Activated CD8-positive, alpha-beta memory T cell treated with anti-CD3 and anti-CD28 coated beads, Interleukin-2, amount 50 U/mL, for 4 hours (primary cell): ENCODE results near the gene NTSR1.

Source experiments
- DNase-seq: peaks from one replicate; pipeline ENCODE4 v3.0.0-alpha.2; 2020

The NTSR1 gene

DNA sequence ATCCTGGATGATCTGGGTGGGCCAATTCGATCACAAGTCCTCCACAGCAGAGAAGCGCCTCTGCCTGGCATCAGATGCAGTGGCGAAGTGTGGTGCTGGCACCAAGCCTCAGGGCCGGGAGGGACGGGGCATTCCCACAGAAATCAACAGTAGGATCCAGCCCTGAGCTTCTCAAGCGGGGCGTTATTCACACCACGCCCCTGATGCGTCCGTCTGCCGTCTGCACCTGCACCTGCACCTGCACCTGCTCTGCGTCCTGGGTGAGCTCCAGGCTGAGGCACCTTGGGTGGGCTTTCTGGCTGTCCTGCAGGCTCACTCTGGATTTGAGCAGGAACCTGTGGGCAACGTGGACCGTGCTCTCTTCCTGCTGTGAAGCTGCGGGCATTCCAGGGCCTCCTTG is 13.8 kb upstream of the NTSR1 start:
- no peak for DNase-seq

DNA sequence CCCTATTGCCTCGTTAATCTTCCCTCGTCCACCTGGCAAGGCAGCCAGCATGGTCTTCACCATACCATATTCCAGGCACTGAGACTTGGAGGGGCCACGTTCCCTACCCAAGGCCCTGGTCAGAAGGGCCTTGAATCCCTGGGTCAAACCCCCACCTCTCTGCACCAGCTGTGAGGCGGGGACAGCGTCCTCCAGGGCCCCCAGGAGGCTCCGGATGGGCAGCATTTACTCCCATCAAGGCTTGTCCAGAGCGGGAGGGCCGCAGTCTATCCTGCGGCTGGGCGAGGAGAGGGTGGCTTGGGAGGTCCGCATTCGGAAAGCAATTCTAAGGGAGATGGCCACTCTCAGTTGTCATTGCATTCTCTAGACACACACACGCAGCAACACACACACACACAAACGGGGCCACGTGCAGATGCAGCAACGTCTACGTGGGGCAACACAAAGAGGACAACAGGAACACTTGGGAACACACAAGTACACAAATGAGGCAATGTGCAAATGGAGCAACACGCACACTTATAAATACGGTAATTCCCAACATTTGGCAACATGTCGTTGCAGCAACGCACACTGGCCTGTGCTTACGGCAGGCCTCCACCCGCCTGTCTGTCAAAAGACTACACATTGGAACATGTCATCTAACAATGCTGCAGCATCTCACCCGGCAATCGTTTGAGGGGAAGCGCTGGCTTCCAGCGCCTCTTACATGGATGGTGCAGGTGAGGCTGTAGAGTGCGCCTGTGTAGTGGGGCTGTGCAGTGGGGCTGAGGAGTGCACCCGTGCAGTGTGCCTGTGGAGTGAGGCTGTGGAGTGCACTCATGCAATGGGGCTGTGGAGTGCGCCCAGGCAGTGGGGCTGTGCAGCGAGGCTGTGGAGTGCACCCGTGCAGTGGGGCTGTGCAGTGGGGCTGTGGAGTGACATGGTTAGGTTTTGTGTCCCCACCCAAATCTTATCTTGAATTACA is 12.9 kb upstream of the NTSR1 start:
- no peak for DNase-seq

DNA sequence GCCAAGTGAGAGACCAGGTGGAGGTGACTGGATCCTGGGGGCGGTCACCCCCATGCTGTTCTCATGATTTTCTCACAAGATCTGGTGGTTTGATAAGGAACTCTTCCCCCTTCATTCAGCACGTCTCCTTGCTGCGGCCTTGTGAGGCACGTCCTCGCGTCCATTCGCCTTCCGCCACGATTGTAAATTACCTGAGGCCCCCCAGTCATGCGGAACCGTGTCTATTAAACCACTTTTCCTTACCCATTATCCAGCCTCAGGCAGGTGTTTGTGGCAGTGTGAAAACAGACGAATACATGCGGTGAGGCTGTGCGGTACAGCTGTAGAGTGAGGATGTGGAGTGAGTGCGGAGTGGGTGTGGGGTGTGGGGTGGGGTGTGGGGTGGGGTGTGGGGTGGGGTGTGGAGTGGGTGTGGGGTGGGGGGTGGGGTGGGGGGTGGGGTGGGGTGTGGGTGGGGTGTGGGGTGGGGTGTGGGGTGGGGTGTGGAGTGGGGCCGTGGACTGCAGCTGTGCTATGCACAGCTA is 12.1 kb upstream of the NTSR1 start:
- no peak for DNase-seq

DNA sequence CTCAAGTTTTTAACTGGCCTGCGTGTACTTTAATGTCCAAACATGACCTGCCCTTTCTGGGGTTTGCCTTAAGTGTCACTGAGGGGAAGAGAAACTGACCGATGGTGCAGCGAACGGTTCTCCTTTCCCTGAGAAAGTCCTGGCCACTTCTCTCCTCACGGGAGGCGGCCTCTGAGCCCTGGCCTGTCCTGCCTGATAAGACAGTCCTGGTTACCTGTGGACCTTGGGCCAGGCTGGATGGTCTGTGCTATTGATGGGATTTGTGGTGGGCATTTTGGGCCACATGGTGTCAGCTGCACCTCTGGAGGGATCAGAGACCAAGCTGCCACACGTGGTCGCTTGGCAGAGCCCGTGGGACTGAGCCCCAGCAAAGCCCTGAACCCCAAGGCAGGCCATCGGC is 11.6 kb upstream of the NTSR1 start:
- no peak for DNase-seq

DNA sequence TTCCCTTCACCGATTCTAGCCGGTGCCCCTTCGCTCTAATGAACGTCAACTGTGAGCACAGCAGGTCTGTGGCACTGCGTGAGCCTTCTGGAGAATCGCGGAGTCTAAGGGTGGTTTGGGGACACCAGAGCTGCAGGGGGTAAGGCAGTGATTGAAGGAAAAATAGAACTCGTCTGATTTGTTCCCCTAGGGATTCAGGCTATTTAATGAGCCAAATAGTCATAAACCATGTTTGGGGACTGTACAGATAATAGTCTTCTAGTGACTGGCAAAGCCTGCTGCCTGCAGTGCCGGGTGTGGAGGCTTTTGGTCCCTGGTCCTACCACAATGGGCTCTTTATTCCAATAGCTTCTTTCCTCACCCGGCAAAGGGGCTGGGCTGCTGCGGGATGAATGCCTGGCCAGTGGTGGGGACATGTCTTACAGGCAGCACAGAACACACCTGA is 11.1 kb upstream of the NTSR1 start:
- no peak for DNase-seq

DNA sequence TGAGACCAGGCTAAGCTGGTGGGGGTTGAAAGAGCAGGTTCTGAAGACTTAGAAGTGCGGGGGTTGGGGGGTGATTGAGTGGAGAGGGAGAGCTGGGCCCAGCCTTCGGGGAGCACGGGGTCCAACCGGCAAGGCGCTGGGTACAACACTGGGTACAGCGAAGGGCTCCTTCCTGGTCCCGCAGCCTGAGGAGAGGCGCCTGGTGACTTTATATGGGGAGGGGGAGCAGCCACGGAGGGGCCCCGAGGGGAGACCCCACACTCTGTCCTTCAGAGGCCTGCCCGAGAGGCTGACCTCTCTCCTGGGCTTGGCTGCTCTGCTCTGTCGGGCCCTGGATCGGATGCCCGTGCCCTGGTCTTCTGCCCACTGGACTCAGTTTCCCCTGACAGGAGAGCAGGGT is 10.4 kb upstream of the NTSR1 start:
- no peak for DNase-seq

DNA sequence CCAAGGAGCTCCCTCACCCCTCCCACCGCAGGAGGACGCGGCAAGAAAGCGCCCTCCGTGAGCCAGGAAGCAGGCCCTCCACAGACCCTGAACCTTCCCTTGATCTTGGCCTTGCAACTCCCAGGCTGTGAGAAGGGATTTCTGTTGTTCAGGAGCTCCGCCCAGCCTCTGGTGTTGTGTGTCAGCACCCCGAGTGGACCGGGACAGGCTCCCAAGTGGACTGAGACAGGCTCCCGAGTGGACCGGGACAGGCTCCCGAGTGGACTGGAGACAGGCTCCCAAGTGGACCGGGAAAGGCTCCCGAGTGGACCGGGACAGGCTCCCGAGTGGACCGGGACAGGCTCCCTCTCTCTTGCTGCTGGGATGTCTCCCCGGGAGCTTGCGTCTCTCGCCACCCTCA is 9.3 kb upstream of the NTSR1 start:
- no peak for DNase-seq

DNA sequence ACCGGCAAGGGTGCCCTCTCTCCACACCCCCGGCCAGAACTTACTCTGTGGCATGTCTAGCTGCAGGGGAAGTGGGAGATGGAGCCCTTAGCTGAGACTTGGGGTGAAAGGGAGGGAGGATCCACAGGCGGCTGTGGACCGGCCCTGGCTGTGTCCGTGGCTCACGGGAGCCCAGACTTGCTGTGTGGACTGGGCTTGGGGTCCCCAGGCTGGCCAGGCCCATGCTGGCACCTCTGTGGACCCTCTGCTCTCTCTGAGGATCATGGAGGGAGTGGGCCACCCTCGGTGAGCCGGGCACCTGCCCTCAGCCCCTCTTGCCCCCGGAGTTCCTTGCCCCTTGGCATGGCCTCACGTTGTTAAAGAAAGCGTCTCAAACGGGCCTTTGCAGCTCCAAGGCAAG is 8.9 kb upstream of the NTSR1 start:
- DNase-seq: no peak

DNA sequence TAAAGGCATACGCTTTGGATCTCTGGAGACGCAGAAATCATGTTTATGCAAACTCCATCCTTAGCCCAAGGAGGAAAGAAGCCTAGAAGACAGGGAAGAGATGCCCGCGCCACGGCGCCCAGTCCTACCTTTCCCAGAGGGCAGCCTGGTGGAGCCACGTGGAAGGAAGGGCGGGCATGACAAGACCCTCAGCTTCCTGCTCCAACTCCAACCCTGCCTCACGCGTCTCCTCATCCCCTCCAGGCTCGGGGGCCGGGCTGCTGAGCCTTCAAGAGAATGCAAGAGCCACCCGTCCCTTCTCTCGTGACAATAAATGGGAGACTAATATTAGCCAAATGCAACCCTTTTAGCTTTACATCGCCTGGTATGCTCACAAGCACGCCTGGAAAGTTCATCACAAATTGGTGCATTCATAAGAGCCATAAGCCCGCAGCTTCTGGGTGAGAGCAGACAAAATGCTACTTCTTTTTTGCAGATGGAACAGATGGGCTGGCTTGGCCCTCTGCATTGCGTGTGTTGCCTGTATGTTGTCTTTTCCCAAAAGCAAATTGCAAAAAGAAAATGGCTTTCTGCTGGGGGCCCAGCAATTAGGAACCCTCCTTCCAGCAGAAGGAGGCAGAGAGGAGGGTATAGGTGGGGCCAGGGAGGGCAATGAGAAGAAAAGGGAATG is 8.2 kb upstream of the NTSR1 start:
- DNase-seq: no peak

DNA sequence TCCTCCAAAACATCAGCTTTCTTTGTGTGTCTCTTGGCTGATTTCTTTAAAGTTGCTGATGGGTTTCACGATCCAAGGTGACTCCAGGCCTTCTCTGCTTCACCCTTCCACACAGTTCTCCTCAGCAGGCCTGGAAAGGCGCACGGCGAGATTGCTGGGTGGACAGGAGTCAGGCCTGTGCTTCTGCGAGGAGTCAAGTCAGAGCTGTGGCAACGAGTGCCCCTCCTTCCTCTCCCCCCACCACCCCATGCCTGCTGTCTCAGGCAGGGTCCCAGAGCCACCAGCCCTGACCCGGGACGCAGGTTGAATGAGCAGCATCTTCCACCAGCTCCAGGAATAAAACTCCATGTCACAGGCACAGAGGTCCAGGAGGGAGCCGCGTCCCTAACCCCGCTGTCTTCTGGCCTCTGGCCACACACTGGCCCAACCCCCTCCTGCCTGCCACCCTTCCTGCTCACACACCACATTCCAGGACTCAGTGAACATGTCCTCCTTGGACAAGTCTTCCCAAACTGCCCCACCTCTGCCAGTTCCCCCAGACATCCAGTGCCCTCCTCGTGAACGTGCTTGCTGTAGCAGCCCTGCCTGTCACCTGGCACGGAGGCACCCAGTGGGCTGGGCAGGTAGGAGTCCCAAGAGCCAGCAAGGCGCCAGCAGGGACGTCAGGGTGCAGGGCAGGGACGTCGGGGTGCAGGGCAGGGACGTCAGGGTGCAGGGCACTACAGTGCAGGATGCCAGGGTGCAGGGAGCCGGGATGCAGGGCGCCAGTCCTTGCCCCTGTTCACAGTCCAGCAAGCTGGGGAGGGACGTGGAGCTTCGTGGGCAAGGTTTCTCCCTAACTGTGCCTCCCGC is 7.2 kb upstream of the NTSR1 start:
- DNase-seq: no peak

DNA sequence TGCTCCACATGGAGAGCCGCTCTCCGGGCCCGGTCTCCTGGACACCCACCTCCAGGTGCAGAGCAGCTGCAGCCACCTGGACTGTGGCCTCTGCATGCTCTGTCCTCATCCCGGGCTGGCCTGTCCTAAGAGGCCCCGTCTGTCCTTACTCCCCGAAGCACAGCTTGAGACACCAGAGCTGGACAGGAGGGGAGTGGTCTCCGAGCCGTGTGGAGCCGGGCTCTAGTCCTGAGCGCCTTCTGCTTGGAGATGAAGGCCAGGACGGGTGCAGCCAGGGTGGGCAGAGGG is 6.7 kb upstream of the NTSR1 start:
- no peak for DNase-seq

DNA sequence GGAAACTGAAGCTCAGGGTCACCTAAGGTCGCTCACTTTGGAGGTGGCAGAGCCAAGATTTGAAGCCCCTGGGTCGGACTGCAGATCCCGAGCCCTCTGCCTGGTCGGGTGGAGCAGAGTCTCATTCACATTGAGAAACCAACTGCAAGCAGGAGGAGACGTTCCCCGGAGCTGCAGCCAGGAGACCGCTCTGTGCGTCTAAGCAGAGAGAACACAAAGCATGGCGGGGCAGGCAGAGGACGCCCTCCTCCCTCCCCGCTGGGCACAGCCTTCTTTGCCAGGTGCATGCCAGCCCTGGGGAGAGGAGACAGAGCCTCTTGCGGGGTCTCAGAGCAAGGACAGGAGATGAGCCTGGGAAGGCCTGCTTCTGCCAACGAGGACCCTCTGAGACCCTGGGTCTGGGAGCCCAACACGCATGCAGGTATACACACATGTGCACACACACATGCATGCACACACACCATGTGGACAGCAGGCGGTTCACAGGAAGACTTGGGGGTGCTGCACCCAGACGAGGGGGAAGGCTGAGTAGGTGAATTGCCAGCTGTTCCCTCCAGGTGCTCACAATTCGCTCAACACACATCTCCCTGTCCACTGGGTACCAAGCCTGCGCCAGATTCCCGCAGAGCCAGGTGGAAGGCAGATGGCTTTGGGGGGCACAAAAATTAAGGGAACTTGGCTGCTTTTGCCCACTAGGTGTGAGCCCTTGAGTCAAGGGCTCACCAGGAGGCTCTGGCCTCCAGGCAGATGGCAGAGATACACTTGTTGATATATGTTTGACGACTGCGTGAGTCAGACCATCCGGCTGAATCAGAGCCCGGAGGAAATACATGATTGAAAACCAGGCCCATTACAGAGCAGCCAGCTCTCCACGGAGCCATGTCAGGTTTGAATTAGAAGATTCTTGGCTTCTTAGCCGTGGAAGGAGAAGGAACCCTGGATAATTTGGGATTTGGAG is 5.5 kb upstream of the NTSR1 start:
- DNase-seq: peak; percentile 29

DNA sequence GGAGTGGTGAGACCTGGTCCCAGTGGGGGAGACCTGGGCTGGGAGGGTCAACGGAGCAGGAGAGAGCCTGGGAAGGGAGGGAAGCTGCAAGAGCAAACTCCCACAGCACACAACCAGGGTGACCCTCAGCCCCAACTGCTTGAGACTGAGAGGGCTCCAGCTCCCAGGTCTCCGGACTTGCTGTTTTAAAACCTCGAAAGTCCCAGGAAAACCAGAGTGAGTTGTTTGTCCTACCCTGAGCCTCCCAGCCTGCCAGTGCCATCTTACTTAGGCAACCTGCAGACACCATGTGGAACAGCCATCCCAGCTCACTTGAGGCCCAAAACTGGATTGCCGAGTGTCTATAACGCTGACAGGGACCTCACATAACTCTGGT is 4.8 kb upstream of the NTSR1 start:
- DNase-seq: no peak

DNA sequence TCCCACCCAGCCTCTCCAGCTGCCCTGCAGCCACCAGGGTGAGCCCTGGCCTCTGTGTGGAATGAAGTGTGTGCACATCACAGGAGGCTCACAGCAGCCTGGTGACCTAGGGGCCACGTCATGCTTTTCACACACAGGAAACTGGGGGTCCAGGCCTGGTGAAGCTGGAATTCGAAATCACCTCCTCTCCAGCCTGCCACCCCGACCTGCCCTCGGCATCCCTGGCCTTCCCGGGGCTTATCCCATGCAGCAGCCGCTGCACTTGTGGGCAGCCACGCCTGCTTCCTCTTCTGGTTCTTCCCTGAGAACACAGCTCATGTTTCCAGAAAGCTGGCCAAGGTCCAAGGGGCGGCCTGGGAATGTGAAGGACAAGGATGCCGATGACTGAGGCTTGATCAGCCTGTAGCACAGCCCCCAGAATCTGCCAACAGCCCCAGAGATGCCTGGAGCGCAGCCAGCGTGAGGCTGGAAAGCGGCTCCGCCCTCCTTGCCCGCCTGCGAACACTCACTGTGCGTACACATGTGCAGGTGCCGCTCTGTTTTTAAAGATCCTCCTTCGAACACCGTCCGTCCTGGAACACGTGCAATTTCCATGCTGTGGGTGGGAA is 4.2 kb upstream of the NTSR1 start:
- no peak for DNase-seq

DNA sequence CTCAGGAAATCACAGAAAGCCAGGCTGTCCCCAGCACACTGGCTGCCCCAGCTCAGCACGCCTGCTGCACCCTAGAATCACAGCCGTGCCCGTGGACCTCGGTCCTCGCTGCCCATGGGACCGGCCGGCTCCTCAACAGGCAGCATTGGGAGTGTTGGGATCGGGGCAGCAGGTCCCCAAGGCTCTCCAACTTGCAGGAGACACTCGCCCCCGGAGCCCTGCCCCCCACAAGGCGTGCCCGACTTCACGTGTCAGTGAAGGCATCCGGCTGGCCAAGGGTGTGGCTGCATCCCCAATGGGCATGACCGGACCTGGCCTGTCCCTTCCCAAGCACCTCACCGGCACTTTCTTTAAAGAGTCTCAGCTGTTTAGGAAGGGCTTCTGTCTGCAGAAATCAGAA is 3.0 kb upstream of the NTSR1 start:
- DNase-seq: no peak

DNA sequence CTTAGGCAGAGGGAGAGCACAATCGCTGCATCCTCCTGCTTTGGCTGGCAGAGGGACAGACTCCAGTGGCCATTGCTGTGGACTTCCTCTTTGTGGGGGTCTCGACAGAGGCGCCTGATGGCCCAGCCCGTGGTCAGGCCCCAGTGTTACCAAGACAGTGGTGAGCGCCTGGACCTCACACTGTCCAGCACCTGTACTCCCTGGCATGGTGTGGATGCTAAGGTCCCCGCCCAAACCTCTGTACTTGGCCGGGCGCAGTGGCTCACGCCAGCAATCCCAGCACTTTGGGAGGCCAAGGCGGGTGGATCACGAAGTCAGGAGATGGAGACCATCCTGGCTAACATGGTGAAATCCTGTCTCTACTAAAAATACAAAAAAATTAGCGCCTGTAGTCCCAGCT is 2.3 kb upstream of the NTSR1 start:
- DNase-seq: no peak

DNA sequence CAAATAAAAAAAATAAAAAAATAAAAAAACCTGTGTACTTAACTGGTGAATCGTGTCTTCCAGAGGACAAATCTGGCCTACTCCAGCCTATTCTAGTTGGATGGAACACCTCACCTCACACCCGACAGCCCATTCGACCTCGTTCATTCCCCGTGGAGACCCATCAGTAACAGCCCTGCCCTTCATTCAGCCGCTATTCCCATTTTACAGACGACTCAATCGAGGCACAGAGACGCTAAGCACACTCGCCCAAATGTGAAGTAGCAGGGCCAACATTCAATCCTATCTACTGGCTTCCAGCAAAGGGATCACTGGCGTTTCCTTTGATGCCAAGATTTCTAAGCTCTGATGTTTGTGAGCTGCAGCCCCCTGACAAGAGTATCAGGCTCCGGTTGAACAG is 1.8 kb upstream of the NTSR1 start:
- no peak for DNase-seq

DNA sequence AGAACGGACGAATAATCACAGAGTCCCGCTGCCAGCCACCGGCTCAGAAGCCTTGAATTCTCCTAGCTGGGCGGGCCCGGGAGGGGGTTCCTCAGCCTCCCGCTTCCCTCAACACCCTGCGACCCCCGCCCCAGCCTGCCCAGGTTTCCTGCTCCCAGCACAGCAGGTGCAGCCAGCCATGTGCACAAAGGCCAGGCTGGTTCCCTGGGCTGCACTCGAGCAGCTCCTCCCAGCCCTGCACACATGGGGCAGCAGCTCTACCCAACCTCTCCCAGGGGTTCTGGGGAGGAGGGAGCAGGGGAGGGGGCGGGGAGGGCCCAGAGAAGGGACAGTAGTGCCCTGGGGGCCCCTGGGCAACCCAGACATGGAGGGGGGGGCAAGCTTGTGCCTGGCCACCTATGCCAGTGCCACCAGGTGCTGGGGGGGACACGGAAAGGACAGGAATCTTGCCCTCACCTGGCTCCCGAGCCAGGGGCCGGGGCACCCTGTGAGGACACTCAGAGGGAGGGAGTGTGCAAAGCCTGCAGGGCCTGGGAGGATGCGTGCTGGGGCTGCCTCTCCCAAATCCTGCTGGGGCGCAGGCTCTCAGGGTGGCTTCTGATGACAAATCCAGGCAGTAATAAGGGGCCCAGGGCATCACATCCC is 1.2 kb upstream of the NTSR1 start:
- no peak for DNase-seq

DNA sequence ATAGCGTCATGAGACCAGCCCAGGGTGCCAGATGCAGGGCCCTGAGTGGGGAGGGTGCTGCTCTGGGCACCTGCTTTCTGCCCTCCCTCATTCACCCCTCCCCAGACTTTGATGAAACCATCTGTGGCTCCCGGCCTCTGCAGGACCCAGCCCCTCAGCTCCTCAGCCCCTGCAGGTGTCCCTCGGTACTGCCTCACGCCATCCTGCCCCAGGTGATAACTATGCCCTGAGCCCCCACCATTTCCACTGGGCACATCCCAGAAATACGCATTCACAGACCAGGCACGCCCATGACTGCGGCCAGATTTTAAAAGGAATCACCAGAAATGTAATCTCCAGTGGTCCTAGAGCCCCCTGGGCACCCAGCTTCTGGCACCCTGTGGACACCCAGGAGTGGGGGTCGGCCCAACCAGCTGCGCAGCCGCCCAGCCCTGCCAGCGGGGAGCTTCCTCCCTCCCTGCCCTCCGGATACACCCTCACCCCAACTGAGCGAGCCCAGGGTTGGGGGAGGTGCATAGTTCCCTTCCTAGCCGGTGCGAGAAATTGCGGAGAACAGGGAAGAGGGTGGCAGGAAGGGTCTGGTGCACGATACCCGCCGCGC is 615 bp upstream of the NTSR1 start:
- no peak for DNase-seq

DNA sequence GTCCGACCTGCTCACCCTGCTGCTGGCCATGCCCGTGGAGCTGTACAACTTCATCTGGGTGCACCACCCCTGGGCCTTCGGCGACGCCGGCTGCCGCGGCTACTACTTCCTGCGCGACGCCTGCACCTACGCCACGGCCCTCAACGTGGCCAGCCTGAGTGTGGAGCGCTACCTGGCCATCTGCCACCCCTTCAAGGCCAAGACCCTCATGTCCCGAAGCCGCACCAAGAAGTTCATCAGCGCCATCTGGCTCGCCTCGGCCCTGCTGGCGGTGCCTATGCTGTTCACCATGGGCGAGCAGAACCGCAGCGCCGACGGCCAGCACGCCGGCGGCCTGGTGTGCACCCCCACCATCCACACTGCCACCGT is 885 bp downstream of the NTSR1 start:
- no peak for DNase-seq
